Endothelial cell of umbilical vein (primary cell): ENCODE results near the gene RASL10B. TPM values are rescaled to one million over a fixed set of nuclear protein-coding genes. Genes with fewer than 3 reads are reported as not detected.

Experiments used
- BruUV-seq: library from RNA; stranded (reverse); fragments of 400-500 nt; replicated peaks from 2 replicates; lab custom pipeline; 2021; lab: Mats Ljungman, UMichigan
- CTCF ChIA-PET: fragments of 300-600, 350-600 bp; sonication (Branson Sonifier 250); formaldehyde crosslinking; loops from one replicate; lab custom pipeline; 2021; ENCODE audit warnings: antibody characterized with exemption, inconsistent platforms; lab: Charles Lee
- POLR2A ChIA-PET: fragments of 300-600, 350-600 bp; sonication (Branson Sonifier 250); formaldehyde crosslinking; loops from one replicate; lab custom pipeline; 2021; ENCODE audit warnings: antibody characterized with exemption, inconsistent platforms; lab: Charles Lee
- DNase-seq: peaks from one replicate; pipeline ENCODE4 v3.0.0-alpha.2; 2011; ENCODE audit warnings: low read depth, low spot score
- FAIRE-seq: peaks from 2 replicates; lab custom pipeline; 2011; peaks lifted over from hg19 to GRCh38; lab: Jason Lieb, UNC
- H2AFZ ChIP-seq: 2 replicates; pipeline ENCODE4 v1.6.0; 2012; ENCODE audit warnings: low read depth, low read length, control low read depth, inconsistent platforms
- H3K27ac ChIP-seq: 2 replicates; pipeline ENCODE4 v1.5.1; 2011; ENCODE audit warnings: low read depth, mild to moderate bottlenecking, control low read depth, low read length, moderate library complexity; ENCODE audit not compliant: insufficient read depth
- H3K27me3 ChIP-seq, 2 experiments: 2 replicates each; pipeline versions ENCODE4 v1.6.0 to v1.6.1; 2011; ENCODE audit warnings: low read length in 2 of 2, mixed read lengths in 1 of 2; ENCODE audit not compliant: control insufficient read depth in 2 of 2, insufficient read depth in 2 of 2
- H3K36me3 ChIP-seq, 2 experiments: 2 replicates in 1 of 2; 3 replicates in 1 of 2; pipeline ENCODE4 v1.5.1; 2011; ENCODE audit warnings: low read length in 2 of 2, mild to moderate bottlenecking in 1 of 2, moderate library complexity in 1 of 2; ENCODE audit not compliant: control insufficient read depth in 2 of 2, insufficient read depth in 2 of 2; ENCODE audit errors: extremely low read depth in 1 of 2
- H3K4me1 ChIP-seq: 3 replicates; pipeline ENCODE4 v1.5.1; 2011; ENCODE audit warnings: mild to moderate bottlenecking, low read length; ENCODE audit not compliant: control insufficient read depth, insufficient read depth; ENCODE audit errors: extremely low read depth
- H3K4me2 ChIP-seq: 2 replicates; pipeline ENCODE4 v1.6.1; 2011; ENCODE audit warnings: low read length, control low read depth, mixed read lengths; ENCODE audit not compliant: insufficient read depth
- H3K4me3 ChIP-seq, 3 experiments: fragments of 200-600 bp in 1 of 3; sonication (generic), shearing (Covaris generic) in 1 of 3; replicated peaks in 1 of 3; 2 replicates each; pipeline ENCODE4 v1.5.1; 2011 to 2016; ENCODE audit warnings: control low read depth in 3 of 3, low read length in 3 of 3, mild to moderate bottlenecking in 2 of 3, inconsistent platforms in 1 of 3, low read depth in 1 of 3, moderate library complexity in 1 of 3; ENCODE audit not compliant: insufficient read depth in 1 of 3
- H3K79me2 ChIP-seq: 2 replicates; pipeline ENCODE4 v1.6.0; 2012; ENCODE audit warnings: low read length, inconsistent platforms; ENCODE audit not compliant: control insufficient read depth, insufficient read depth
- H3K9ac ChIP-seq: replicated peaks from 2 replicates; pipeline ENCODE3; 2011; ENCODE audit warnings: low read length, control low read depth; ENCODE audit not compliant: insufficient read depth; ENCODE audit errors: extremely low read depth
- H3K9me1 ChIP-seq: replicated peaks from 3 replicates; pipeline ENCODE4 v1.6.0; 2011; ENCODE audit warnings: mild to moderate bottlenecking, low read length; ENCODE audit not compliant: control insufficient read depth, insufficient read depth; ENCODE audit errors: extremely low read depth
- H3K9me3 ChIP-seq: replicated peaks from 2 replicates; pipeline ENCODE4 v1.5.1; 2012; ENCODE audit warnings: low read length, inconsistent platforms; ENCODE audit not compliant: control insufficient read depth, insufficient read depth
- H4K20me1 ChIP-seq: replicated peaks from 2 replicates; pipeline ENCODE3; 2011; ENCODE audit warnings: mild to moderate bottlenecking, low read length; ENCODE audit not compliant: control insufficient read depth, insufficient read depth; ENCODE audit errors: extremely low read depth
- EZH2 ChIP-seq: IDR thresholded peaks from 2 replicates; pipeline ENCODE4 v1.6.1; 2012; ENCODE audit warnings: borderline replicate concordance, low read depth, mild to moderate bottlenecking, moderate library complexity, low read length, inconsistent platforms; ENCODE audit not compliant: severe bottlenecking
- FOS ChIP-seq: IDR thresholded peaks from 2 replicates; pipeline ENCODE4 v1.6.1; 2011; ENCODE audit warnings: mild to moderate bottlenecking, low read length, moderate library complexity, borderline replicate concordance; ENCODE audit not compliant: insufficient read depth
- GATA2 ChIP-seq: IDR thresholded peaks from 2 replicates; pipeline ENCODE4 v1.7.0; 2011; ENCODE audit warnings: low read depth, mild to moderate bottlenecking, moderate library complexity, mixed read lengths, low read length; ENCODE audit not compliant: insufficient read length, insufficient read depth
- JUN ChIP-seq: IDR thresholded peaks from 2 replicates; pipeline ENCODE4 v1.6.1; 2011; ENCODE audit warnings: borderline replicate concordance, low read depth; ENCODE audit not compliant: insufficient read length, insufficient read depth
- MYC ChIP-seq: IDR thresholded peaks from one replicate; pipeline ENCODE4 v1.6.1; 2011; ENCODE audit warnings: mild to moderate bottlenecking, low read depth, low read length
- POLR2A ChIP-seq: IDR thresholded peaks from 2 replicates; pipeline ENCODE4 v1.6.1; 2012; ENCODE audit warnings: low read depth, mild to moderate bottlenecking, control low read depth, low read length
- POLR2AphosphoS5 ChIP-seq: IDR thresholded peaks from 2 replicates; pipeline ENCODE4 v1.6.1; 2012; ENCODE audit warnings: low read depth, mild to moderate bottlenecking, control low read depth, low read length, moderate library complexity; ENCODE audit not compliant: insufficient read depth
- dilution Hi-C: fragments of 300-500 bp; cut with MboI; formaldehyde crosslinking; loops from one replicate; pipeline ENCODE4 v1.15.0; 2019; ENCODE audit warnings: low sequenced_read_pairs; ENCODE audit not compliant: extremely low pct_ligation_motif_present
- intact Hi-C: fragments of 100-400 bp; cut with micrococcal nuclease; formaldehyde crosslinking; loops from one replicate; pipeline ENCODE4 v1.10.0; 2022
- polyA plus RNA-seq, 4 experiments: library from polyadenylated mRNA; depleted of rRNA in 3 of 4; stranded (reverse) in 3 of 4; unstranded in 1 of 4; fragments of >200 nt; gene quantifications; 2 replicates each; pipeline versions ENCODE4 v1.2.1 to v1.2.3, GENCODE V29; 2011 to 2012; ENCODE audit warnings: missing spikeins in 1 of 4
- total RNA-seq: library from RNA; stranded (reverse); gene quantifications from 2 replicates; pipeline ENCODE4 v1.2.3, GENCODE V29; 2021
- TF ChIP-seq, protein P1 (sequence below): IDR thresholded peaks from 2 replicates; pipeline ENCODE4 v1.6.1; 2011; ENCODE audit not compliant: insufficient read depth, insufficient read length
- TF ChIP-seq, protein P2 (sequence below), 2 donors: IDR thresholded peaks; 1 replicate in 1 of 2; 2 replicates in 1 of 2; pipeline ENCODE4 v1.5.1; 2011; ENCODE audit warnings: low read length in 2 of 2, mild to moderate bottlenecking in 2 of 2, moderate library complexity in 2 of 2, control low read depth in 1 of 2, inconsistent platforms in 1 of 2, low read depth in 1 of 2; ENCODE audit not compliant: insufficient read depth in 1 of 2; ENCODE audit errors: extremely low read depth in 1 of 2

RASL10B gene
- total and polyA plus RNA-seq, 2 donors (not counting 3 experiments of a cell fraction or from before 2014, with no cell fraction given): 0.19 to 0.71 TPM

GRCh38 chr17:35715416-35715815 lies 16.0 kb upstream of the RASL10B start:
- no peak for FAIRE-seq
- Histone ChIP-seq H3K4me1 (peaks cover 15% of the 10 kb centered on the region), H2AFZ (no peak overlapping the region), H3K4me3 (no peak overlapping the region), H3K36me3 (peaks cover 10 to 12% of the 10 kb centered on the region in 2 experiments), H3K4me2 (no peak overlapping the region), H3K9me3 (no peaks in the 10 kb centered on the region), H3K27ac (no peak overlapping the region), H3K9me1 (no peaks in the 10 kb centered on the region), H3K27me3 (no peaks in the 10 kb centered on the region), H3K79me2 (no peaks in the 10 kb centered on the region), H3K9ac (no peak overlapping the region), H4K20me1 (peaks cover 2% of the 10 kb centered on the region)
- intact Hi-C loops: no loop called here
- no peak for TF ChIP-seq EZH2
- TF ChIP-seq FOS: no peak
- TF ChIP-seq MYC: no peak
- TF ChIP-seq POLR2AphosphoS5: no peak
- TF ChIP-seq, protein P1, sequence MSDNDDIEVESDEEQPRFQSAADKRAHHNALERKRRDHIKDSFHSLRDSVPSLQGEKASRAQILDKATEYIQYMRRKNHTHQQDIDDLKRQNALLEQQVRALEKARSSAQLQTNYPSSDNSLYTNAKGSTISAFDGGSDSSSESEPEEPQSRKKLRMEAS: no peak
- POLR2A ChIA-PET: no interaction called here
- no TSS peak for BruUV-seq
- dilution Hi-C loops: no loop called here
- no peak for DNase-seq
- CTCF ChIA-PET: interaction anchor here (1.3 kb wide), 1 partner anchor 32 kb away, joined by 3 read pairs; no protein-coding TSS in a partner anchor

DNA sequence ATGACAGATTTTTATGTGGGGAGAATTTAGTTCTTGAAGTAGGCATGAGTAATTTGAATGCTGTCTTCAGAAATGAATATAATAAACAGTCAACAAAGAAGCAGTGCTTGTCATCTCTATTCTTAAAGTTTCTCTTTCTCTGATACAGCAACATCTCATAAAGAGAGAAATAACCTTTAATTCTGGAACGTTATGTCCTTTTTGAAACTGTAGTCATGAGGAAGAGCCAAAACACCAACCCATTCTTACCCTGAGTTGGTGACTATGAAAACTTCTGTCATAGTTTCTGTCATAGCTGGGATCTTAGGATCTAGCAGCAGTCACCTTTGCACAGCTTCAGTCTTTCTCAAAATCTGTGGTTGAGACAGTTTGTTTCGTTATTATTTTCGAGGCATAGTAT lies 15.3 kb upstream of the RASL10B start:
- no TSS peak for BruUV-seq
- H3K4me3 ChIP-seq: no peak overlapping the region
- H4K20me1 ChIP-seq: peaks cover 2% of the 10 kb centered on the region
- H3K79me2 ChIP-seq: no peaks in the 10 kb centered on the region
- no peaks in the 10 kb centered on the region for H3K27me3 ChIP-seq
- no peak overlapping the region for H2AFZ ChIP-seq
- no peak overlapping the region for H3K27ac ChIP-seq
- H3K36me3 ChIP-seq: peaks cover 8 to 10% of the 10 kb centered on the region in 2 experiments
- CTCF ChIA-PET: interaction anchor here (1.3 kb wide), 1 partner anchor 31 kb away, joined by 3 read pairs; no protein-coding TSS in a partner anchor
- FAIRE-seq: no peak
- POLR2A ChIA-PET: no interaction called here
- peaks cover 15% of the 10 kb centered on the region for H3K4me1 ChIP-seq
- H3K9me1 ChIP-seq: no peaks in the 10 kb centered on the region
- H3K9ac ChIP-seq: no peak overlapping the region
- dilution Hi-C loops: no loop called here
- intact Hi-C loops: no loop called here
- no peak for DNase-seq
- no peaks in the 10 kb centered on the region for H3K9me3 ChIP-seq
- TF ChIP-seq POLR2A (no peak), GATA2 (no peak), MYC (no peak), FOS (no peak), EZH2 (no peak), POLR2AphosphoS5 (no peak), JUN (no peak)
- TF ChIP-seq, protein P2, sequence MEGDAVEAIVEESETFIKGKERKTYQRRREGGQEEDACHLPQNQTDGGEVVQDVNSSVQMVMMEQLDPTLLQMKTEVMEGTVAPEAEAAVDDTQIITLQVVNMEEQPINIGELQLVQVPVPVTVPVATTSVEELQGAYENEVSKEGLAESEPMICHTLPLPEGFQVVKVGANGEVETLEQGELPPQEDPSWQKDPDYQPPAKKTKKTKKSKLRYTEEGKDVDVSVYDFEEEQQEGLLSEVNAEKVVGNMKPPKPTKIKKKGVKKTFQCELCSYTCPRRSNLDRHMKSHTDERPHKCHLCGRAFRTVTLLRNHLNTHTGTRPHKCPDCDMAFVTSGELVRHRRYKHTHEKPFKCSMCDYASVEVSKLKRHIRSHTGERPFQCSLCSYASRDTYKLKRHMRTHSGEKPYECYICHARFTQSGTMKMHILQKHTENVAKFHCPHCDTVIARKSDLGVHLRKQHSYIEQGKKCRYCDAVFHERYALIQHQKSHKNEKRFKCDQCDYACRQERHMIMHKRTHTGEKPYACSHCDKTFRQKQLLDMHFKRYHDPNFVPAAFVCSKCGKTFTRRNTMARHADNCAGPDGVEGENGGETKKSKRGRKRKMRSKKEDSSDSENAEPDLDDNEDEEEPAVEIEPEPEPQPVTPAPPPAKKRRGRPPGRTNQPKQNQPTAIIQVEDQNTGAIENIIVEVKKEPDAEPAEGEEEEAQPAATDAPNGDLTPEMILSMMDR (IDR thresholded peaks at IDR 0.05; ENCODE audit: extremely low read depth in 1 of 2, insufficient read depth in 1 of 2, low read depth in 1 of 2, low read length in 2 of 2): no peak
- TF ChIP-seq, protein P1: no peak
- no peak overlapping the region for H3K4me2 ChIP-seq
